ENCODE results near the gene RIMKLA.

DNA sequence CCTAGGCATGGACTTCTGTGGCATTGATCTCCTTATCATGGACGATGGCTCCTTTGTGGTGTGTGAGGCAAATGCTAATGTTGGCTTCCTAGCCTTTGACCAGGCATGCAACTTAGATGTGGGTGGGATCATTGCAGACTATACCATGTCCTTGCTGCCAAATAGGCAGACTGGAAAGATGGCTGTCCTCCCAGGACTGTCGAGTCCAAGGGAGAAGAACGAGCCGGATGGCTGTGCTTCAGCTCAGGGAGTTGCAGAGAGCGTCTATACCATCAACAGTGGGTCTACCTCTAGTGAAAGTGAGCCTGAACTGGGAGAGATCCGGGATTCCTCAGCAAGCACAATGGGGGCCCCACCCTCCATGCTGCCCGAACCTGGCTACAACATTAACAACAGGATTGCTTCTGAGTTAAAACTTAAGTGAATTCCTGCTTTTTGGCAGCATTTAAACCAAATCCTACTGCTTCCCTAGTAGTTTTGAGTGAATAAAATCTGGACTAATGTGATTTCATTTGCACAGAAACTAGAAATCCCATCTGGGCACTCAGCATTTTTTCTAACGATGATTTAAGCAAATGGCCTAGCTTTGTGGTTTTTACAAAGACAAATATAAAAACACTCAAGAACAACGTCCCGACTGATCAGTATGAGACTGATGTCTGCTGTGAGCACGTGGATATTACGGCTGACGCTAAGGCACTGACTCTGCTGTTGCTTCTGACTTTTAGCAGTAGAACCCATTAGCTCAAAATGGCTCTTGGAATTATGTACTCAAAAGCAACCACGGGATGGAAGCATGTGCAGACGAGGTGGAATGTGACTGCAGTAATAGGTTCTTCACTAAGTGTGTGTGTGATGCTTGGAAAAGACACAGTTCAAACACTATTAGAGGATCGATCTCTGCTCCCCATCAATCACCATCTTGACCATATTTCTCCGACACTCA is 34.2 kb downstream of the RIMKLA start:
- TF ChIP-seq, protein P1, sequence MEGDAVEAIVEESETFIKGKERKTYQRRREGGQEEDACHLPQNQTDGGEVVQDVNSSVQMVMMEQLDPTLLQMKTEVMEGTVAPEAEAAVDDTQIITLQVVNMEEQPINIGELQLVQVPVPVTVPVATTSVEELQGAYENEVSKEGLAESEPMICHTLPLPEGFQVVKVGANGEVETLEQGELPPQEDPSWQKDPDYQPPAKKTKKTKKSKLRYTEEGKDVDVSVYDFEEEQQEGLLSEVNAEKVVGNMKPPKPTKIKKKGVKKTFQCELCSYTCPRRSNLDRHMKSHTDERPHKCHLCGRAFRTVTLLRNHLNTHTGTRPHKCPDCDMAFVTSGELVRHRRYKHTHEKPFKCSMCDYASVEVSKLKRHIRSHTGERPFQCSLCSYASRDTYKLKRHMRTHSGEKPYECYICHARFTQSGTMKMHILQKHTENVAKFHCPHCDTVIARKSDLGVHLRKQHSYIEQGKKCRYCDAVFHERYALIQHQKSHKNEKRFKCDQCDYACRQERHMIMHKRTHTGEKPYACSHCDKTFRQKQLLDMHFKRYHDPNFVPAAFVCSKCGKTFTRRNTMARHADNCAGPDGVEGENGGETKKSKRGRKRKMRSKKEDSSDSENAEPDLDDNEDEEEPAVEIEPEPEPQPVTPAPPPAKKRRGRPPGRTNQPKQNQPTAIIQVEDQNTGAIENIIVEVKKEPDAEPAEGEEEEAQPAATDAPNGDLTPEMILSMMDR (IDR thresholded peaks at IDR 0.05) = no peak
- no peak for TF ChIP-seq POLR2A (IDR thresholded peaks at IDR 0.05)
